Activated naive CD4-positive, alpha-beta T cell treated with anti-CD3 and anti-CD28 coated beads, Interleukin-2, amount 10 ng/mL, durations not matched to agents 7 days and 5 days (primary cell): Measurements from ENCODE around the gene CIITA.
A peak's percentile ranks its signal among the peaks of the same experiment; 100 is the strongest.
"Not testable (repeated sequence)": the region's sequence is repeated elsewhere in the genome, so short reads cannot be mapped to it uniquely, and the experiment has no call there.

ENCODE experiments used
- CTCF ChIA-PET: fragments of 350-600 bp; sonication (Branson Sonifier 250); formaldehyde crosslinking; loops from one replicate; lab custom pipeline; 2021; ENCODE audit warnings: antibody characterized with exemption; lab: Charles Lee
- DNase-seq: peaks from one replicate; pipeline ENCODE4 v3.0.0-alpha.2; 2020
- H3K27ac Mint-ChIP-seq: one replicate; pipeline ENCODE4 v1.8.0; 2021; ENCODE audit warnings: mild to moderate bottlenecking, moderate library complexity, mixed read lengths
- H3K27me3 Mint-ChIP-seq: one replicate; pipeline ENCODE4 v1.8.0; 2021; ENCODE audit warnings: mild to moderate bottlenecking, mixed read lengths
- H3K36me3 Mint-ChIP-seq: one replicate; pipeline ENCODE4 v1.8.0; 2021; ENCODE audit warnings: mixed read lengths
- H3K4me1 Mint-ChIP-seq: one replicate; pipeline ENCODE4 v1.8.0; 2021; ENCODE audit warnings: mixed read lengths
- H3K4me3 Mint-ChIP-seq: one replicate; pipeline ENCODE4 v1.8.0; 2021; ENCODE audit warnings: mild to moderate bottlenecking, moderate library complexity, mixed read lengths
- H3K9me3 Mint-ChIP-seq: one replicate; pipeline ENCODE4 v1.8.0; 2021; ENCODE audit warnings: mixed read lengths

Gene CIITA

DNA sequence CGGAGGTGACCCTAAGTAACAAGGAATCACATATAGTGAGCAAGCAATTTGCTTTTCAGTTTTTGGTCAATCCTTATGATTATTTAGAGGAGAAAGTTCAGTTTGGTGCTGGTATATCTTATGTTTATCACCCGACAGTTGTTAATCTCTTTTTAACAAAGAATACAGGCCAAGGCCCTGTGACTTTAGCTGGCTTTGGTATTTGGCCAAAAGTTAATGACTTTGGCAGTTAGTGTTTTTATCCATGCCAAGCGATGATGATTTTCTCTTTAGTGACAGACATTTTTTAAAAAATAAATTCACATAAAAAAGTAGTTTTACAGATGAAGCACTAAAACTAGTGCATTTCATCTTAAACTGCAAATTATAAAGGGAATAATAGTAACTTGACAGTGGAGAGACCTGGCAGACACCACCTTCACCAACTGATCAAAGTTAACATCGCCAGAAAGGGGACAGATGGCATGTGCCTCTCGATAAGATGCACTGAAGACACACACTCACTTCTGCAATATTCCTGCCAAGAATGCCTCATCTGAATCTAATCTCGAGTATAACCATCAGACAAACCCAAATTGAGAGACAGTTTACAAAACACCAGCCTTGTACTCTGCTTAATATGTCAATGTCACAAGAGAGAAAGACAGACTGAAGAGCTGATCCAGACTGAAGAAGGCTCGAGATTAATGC lies 58.4 kb downstream of the CIITA start:
- H3K9me3 Mint-ChIP-seq: no peaks in the 10 kb centered on the region
- H3K4me1 Mint-ChIP-seq: peaks cover 71% of the 10 kb centered on the region
- CTCF ChIA-PET: no interaction called here
- H3K4me3 Mint-ChIP-seq: no peak overlapping the region
- no peak for DNase-seq
- no peak overlapping the region for H3K27ac Mint-ChIP-seq
- peaks cover 40% of the 10 kb centered on the region for H3K36me3 Mint-ChIP-seq
- no peaks in the 10 kb centered on the region for H3K27me3 Mint-ChIP-seq

DNA sequence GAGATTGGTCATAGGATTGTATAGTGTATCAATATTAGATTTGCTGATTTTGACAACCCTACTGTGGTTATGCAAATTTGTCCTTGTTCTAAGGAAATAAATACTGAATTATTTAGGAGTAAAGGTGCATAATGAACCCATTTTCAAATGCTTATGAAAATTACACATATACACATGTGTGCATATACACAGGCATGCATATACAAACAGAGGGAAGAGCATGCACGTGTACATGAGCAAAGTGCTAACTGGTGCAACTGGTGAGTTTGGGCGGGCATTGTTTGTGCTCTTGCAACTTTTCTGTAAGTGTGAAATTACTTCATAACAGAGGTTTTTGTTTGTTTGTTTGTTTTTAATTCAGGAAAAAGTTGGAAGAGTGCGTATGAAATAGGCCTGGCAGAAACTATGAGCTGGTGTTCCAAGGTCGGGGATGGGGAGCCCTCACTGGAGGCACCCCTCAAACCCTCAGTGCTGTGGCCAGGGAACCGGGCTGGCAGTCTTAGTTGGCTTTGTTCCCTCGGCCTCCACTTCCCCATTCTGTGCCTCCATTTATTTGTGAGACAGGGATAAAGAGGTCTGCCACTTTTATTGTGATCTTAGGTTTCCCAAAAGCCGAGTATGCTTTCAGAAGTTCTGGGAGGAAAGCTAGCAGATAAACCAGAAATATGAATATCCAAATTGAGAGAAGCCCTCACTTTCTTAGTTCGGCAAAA lies 59.4 kb downstream of the CIITA start:
- H3K27ac Mint-ChIP-seq: no peak overlapping the region
- CTCF ChIA-PET: interaction anchor here (0.5 to 2.0 kb wide), 3 partner anchors 18 to 84 kb away, joined by 3 to 6 read pairs (median 6); no protein-coding TSS in a partner anchor
- H3K36me3 Mint-ChIP-seq: peaks cover 41% of the 10 kb centered on the region
- DNase-seq: no peak
- no peaks in the 10 kb centered on the region for H3K27me3 Mint-ChIP-seq
- H3K4me3 Mint-ChIP-seq: no peak overlapping the region
- H3K4me1 Mint-ChIP-seq: peaks cover 78% of the 10 kb centered on the region
- H3K9me3 Mint-ChIP-seq: no peaks in the 10 kb centered on the region

DNA sequence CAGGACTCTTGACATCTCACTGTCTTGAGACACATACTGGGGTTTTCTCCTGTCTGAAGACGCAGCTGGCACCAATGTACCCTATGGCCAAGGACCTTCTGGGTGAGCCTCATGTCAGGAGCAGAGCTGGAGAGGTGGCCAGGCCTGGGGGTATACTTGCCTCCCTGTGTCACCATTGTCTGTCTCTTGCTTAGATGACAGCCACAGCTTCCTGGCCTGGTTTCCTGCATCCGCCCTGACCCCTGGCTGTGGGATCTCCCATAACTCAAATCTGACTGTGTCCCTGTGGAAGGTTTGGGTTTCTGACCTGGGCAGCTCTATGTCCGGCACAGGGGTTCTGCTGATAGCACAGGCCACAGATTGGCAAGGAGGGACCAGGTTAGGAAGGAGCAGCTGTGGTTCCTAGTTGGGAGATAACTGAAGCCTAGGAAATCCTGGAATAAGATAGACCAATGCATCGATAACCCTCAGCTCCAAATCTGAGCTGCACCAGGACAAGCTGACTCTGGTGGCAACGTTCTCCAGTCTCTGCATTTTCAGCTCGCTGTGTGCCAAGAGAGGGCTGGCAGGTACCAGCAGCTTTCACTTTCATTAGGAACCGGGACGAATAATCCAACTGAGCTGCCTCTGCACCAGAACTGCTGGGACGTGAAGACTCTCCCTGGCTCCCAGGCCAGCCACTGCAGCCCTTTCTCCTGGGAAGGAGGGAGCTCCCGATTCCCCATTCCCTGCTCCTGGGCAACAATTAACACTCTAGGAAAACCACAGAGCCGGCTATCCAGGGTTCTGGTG lies 60.3 kb downstream of the CIITA start:
- Mint-ChIP-seq H3K27me3 (no peaks in the 10 kb centered on the region), H3K9me3 (no peaks in the 10 kb centered on the region), H3K27ac (peak overlapping the region; percentile 79), H3K4me3 (peak overlapping the region; percentile 66), H3K4me1 (peaks cover 78% of the 10 kb centered on the region), H3K36me3 (peaks cover 38% of the 10 kb centered on the region)
- CTCF ChIA-PET: interaction anchor here (0.5 to 2.0 kb wide), 4 partner anchors 18 to 266 kb away, joined by 3 to 6 read pairs (median 4); no protein-coding TSS in a partner anchor
- peak; percentile 58 for DNase-seq

DNA sequence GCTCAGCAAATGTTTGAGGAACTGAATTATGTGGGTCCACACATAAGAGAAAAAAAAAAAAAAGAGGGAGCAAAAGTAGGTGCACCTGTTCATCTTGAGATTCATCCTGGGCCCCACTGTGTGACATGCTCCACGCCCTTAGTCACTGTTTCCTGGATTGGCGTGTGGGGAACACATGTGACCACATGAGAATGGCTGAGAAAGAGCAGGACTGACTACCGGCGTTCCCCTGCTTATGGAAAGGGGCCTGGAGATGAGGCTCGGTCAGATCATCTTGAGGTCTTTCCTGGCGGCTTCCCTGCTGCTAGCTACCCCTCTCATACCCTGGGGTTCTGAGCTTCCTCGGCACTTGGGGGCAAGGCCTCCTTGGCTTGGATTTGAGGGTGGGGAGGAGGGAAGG lies 61.3 kb downstream of the CIITA start:
- DNase-seq: peak; percentile 50
- Mint-ChIP-seq H3K27ac (peak overlapping the region; percentile 79), H3K4me3 (peak overlapping the region; percentile 66), H3K9me3 (no peaks in the 10 kb centered on the region), H3K27me3 (no peaks in the 10 kb centered on the region), H3K36me3 (peaks cover 38% of the 10 kb centered on the region), H3K4me1 (peaks cover 83% of the 10 kb centered on the region)
- CTCF ChIA-PET: interaction anchor here (0.8 to 2.0 kb wide), 2 partner anchors 16 to 26 kb away, joined by 3 to 6 read pairs; no protein-coding TSS in a partner anchor

DNA sequence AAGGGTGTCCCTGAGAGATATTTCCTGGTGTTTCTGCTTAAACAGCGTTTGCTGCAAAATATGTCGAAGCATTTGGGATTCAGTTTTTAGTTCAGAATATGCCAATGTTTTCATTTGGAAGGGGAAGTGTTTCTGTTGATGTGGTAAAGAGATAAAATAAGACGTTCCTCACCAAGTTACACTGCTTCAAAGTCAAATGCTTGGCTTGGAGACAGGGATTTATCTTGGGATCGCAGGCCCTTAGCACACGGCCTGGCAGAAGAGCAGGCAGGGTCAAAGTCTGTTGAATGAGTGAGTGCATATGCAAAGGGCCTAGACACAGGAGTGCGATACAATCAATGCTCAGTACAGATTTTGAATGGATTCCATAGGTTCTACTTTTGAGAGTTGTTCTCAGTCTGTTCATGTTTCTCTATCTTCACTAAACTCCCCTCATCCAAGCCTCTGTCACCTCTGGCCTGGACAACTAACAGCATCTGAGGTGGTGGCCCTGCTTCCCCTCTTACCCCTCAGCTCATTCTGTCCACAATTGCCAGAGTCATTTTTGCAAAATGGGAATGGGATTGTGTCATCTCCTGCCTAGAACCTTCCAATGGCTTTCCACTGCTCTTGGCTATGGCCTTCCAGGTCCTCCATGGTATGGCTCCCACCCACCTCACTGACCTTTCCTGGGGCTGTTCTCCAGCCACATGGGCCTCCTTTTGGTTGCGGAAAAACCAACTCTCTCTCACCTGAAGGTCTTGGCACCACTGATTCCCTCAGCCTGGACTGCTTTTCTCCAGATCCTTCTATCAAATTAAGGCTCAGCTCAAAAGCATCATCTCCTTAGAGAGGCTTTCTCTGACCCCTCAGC lies 62.0 kb downstream of the CIITA start:
- H3K36me3 Mint-ChIP-seq: peaks cover 36% of the 10 kb centered on the region
- DNase-seq: no peak
- H3K9me3 Mint-ChIP-seq: no peaks in the 10 kb centered on the region
- peaks cover 82% of the 10 kb centered on the region for H3K4me1 Mint-ChIP-seq
- H3K27ac Mint-ChIP-seq: peak overlapping the region; percentile 79
- CTCF ChIA-PET: interaction anchor here (0.8 kb wide), 1 partner anchor 15 kb away, joined by 3 read pairs; no protein-coding TSS in a partner anchor
- H3K27me3 Mint-ChIP-seq: no peaks in the 10 kb centered on the region
- peak overlapping the region; percentile 88 for H3K4me3 Mint-ChIP-seq

DNA sequence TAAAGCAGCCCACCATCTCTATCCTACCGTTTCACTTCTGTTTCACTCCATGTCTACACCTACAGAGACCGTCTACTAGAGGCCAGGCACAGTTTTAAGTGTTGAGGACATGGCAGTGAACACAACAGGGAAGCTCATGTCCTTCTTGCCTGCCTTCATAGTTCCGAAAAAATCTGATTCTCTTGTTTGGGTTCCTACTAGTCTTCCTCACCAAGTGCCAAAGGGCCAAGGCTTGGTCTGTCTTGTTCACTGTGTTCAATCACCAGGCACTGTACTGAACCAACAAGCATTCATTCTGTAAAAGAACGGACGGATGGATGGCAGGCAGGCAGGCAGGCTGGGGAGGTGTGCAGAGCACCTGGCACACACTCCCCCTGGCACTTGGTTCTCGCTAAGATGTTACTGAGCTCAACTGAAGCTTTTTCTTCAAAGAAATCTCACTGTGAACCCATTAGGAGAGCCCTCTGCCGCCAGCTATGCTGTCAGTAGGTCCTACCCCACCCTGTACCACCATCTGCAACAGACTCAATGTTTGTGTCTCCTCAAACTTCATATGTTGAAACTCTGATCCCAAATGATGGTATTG lies 62.7 kb downstream of the CIITA start:
- DNase-seq: no peak
- H3K27me3 Mint-ChIP-seq: peaks cover 3% of the 10 kb centered on the region

DNA sequence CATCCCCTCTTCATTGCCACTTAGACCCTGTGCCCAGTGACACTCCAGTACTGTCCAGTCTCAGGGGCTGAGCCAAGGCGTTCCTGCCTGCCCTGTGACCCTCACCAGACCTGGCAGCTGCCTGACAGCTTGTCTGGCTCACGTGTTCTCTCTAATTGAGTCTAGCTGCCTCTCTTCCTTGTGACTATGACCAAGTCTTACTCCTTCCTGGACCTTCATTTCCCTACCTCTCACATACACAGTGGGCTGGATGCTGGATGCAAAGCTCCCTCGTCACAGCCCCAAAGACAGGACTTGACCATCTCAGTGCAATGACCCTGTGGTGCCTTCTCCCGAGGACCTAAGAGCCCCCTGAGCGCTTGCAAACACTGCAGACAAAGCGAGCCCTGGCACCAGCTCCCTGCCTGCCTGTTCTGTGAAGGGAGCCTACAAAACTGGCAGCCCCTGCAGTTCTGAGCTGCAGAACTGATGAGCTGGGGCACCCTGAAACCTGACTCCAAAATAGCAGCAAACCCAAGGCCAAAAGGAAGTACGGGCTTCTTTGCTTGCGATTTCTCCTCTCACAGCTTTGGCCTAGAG lies 63.6 kb downstream of the CIITA start:
- Mint-ChIP-seq H3K36me3 (peaks cover 34% of the 10 kb centered on the region), H3K4me1 (peaks cover 84% of the 10 kb centered on the region), H3K9me3 (no peaks in the 10 kb centered on the region), H3K27ac (peak overlapping the region; percentile 81), H3K4me3 (peak overlapping the region; percentile 88), H3K27me3 (peaks cover 3% of the 10 kb centered on the region)
- DNase-seq: peak; percentile 34
- CTCF ChIA-PET: interaction anchor here (0.6 to 1.4 kb wide), 6 partner anchors 22 to 426 kb away, joined by 3 to 4 read pairs (median 3); no protein-coding TSS in a partner anchor

More for the DNA sequence above, 62.7 kb downstream of the CIITA start:
- CTCF ChIA-PET: interaction anchor here (0.8 kb wide), 1 partner anchor 14 kb away, joined by 3 read pairs; no protein-coding TSS in a partner anchor
- H3K36me3 Mint-ChIP-seq: peaks cover 36% of the 10 kb centered on the region
- peak overlapping the region; percentile 88 for H3K4me3 Mint-ChIP-seq
- no peaks in the 10 kb centered on the region for H3K9me3 Mint-ChIP-seq
- H3K4me1 Mint-ChIP-seq: peaks cover 81% of the 10 kb centered on the region
- peak overlapping the region; percentile 20 for H3K27ac Mint-ChIP-seq

DNA sequence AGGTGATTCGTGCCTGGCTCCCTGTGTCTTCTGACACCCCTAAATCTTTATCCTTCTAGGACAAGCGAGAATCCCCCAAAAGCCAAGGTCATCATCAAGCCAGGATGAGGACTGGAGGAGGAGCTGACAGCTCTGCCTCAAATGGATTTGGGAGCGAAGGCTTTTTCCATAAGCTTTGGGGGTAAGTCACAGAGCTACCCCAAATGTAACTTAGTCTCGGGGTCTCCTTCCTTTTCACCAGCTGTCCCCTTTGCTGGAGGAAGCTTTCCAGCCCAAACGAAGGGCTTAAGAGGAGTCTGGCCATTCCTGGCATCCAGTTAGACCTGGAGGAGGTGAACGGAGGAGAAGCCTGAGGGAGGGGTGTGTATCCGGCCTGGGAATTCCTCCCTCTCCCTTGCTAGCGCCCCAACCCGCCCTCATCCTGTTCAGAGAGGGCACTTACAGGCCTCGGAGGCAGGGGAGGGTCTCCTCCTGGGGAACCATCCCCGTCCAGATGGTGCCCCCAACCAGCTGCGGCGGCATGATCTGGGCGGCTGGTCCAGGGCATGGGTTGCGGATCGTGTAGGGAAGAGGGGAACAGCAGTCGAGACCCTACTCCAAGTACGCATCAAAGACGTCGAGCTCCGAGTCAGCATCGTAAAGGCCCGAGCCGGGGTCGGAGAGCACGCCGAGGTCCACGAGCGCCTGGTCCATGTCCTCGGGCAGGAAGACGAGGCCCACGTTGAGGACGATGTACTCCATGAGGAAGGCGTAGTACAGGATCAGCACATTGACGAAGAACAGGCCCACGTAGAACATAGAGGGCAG lies 64.3 kb downstream of the CIITA start:
- peak; percentile 26 for DNase-seq
- peak overlapping the region; percentile 88 for H3K4me3 Mint-ChIP-seq
- H3K4me1 Mint-ChIP-seq: peaks cover 84% of the 10 kb centered on the region
- CTCF ChIA-PET: interaction anchor here (0.9 to 1.4 kb wide), 5 partner anchors 22 to 427 kb away, joined by 3 to 4 read pairs (median 3); no protein-coding TSS in a partner anchor
- H3K27me3 Mint-ChIP-seq: peaks cover 3% of the 10 kb centered on the region
- peak overlapping the region; percentile 83 for H3K27ac Mint-ChIP-seq
- H3K9me3 Mint-ChIP-seq: no peaks in the 10 kb centered on the region
- H3K36me3 Mint-ChIP-seq: peaks cover 26% of the 10 kb centered on the region

DNA sequence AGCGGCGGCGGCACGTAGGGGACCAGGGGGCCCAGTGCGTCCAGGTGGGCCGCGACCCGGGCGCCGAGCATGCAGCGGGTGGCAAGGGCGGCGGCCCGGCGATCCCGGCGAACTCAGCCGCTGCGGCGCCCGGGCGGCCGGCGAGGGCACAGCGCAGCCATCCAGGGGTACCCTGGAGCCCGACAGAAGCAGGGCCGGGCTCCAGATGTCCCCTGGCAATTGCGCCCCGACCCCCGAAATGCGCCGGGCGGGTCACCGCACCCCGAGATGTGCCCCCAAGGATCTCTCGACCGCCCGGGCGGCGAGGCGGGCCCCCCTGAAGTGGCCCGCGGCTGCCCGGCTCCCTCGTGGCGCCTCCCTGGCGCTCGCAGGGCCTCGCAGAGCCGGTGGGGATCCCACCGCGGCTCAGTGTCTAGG lies 64.9 kb downstream of the CIITA start:
- DNase-seq, H3K9me3 Mint-ChIP-seq, H3K27ac Mint-ChIP-seq, H3K27me3 Mint-ChIP-seq, CTCF ChIA-PET: not testable (repeated sequence)
- peaks cover 24% of the 10 kb centered on the region for H3K36me3 Mint-ChIP-seq
- peaks cover 81% of the 10 kb centered on the region for H3K4me1 Mint-ChIP-seq
- H3K4me3 Mint-ChIP-seq: peak overlapping the region; percentile 88

DNA sequence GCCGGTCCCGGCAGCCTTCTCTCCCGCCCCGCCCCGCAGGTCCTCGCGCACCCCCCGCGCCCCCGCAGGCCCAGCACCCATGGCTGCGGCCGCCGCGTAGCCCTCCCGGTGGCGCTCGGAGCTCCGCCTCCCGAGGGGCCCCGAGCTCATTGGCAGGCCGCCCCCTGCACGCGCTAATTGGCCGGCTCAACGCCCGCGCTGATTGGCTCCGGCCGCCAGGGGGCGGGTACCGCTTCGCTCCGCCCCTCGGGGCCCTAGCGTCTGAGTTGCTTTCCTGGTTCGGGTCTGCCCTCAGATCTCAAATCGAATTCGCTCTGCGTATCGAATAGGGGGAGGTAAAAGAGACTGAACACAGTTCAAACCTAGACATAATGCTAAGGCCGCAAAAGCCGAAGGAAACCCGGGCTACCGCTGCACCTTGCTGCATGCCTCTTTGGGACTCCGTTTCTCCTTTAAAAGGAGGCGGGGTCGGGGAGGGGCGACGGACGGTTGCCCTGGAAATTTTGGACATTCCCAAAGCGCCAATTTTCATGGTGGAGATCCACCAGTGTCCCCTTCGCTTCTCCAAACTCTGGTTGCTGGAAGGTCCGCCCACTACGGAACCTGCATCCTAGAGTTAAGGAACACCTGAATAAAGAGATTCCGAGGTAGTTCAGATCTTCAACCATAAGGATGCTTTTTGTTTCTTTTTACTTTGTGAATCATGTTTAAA lies 65.5 kb downstream of the CIITA start, which contains the start of gene DEXI:
Gene DEXI (minus strand): TSS at position 117 of the 712 bp plus-strand sequence. CDS start 463 bp downstream, outside the sequence.
- H3K4me1 Mint-ChIP-seq: peaks cover 81% of the 10 kb centered on the region
- peak within 1 kb of the TSS; percentile 88 for H3K4me3 Mint-ChIP-seq
- CTCF ChIA-PET: no interaction called here

DNA sequence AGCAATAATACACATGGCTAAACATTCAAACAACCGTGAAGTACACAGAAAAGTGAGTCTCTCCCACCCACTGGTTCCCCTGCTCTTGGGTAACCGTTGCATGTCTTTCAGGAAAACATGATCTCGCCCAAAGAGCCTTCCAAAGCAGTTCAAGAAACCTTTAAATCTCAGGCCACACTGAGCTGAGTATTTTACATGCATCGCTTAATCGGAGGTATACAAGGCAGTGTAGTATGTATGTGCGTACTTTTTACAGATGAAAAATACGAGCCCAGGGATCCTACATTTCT lies 66.0 kb downstream of the CIITA start:
- H3K9me3 Mint-ChIP-seq: no peaks in the 10 kb centered on the region
- H3K27ac Mint-ChIP-seq: no peak overlapping the region
- peaks cover 3% of the 10 kb centered on the region for H3K27me3 Mint-ChIP-seq
- CTCF ChIA-PET: no interaction called here
- peak overlapping the region; percentile 88 for H3K4me3 Mint-ChIP-seq
- no peak for DNase-seq
- H3K36me3 Mint-ChIP-seq: peaks cover 22% of the 10 kb centered on the region
- H3K4me1 Mint-ChIP-seq: peaks cover 78% of the 10 kb centered on the region

More for the DNA sequence above, 65.5 kb downstream of the CIITA start, which contains the start of gene DEXI:
- H3K27me3 Mint-ChIP-seq: peaks cover 3% of the 10 kb centered on the region
- no peaks in the 10 kb centered on the region for H3K9me3 Mint-ChIP-seq
- DNase-seq: peak; percentile 95
- H3K27ac Mint-ChIP-seq: peak within 1 kb of the TSS; percentile 83
- H3K36me3 Mint-ChIP-seq: peaks cover 24% of the 10 kb centered on the region
